Natural killer cell (primary cell): ENCODE data around the gene TBPL2. TPM values are rescaled to one million over a fixed set of nuclear protein-coding genes. Genes with fewer than 3 reads are reported as not detected.
A peak's percentile ranks its signal among the peaks of the same experiment; 100 is the strongest.
"Not testable (repeated sequence)": the region's sequence is repeated elsewhere in the genome, so short reads cannot be mapped to it uniquely, and the experiment has no call there.

Experiments used
- ATAC-seq, 3 donors: fragments of 150-1000 bp in 2 of 3; fragments of 200-7000 bp in 1 of 3; cut with Tn5 transposase; 1 replicate in 1 of 3; 2 replicates in 2 of 3; pipeline ENCODE4 v1.10.0; 2021; ENCODE audit warnings: mild to moderate bottlenecking in 2 of 3, moderate library complexity in 2 of 3
- DNase-seq, 2 donors: peaks; one replicate each; pipeline versions ENCODE4 v3.0.0 to v3.0.0-alpha.2; 2013 to 2021; ENCODE audit warnings: mixed read lengths in 1 of 2
- H3K27ac ChIP-seq: one replicate; pipeline ENCODE4 v1.5.1; 2013; ENCODE audit warnings: mild to moderate bottlenecking, low read length
- H3K27me3 ChIP-seq: one replicate; pipeline ENCODE4 v1.6.1; 2013; ENCODE audit warnings: low read length; ENCODE audit not compliant: control insufficient read depth, insufficient read depth
- H3K36me3 ChIP-seq: one replicate; pipeline ENCODE4 v1.6.1; 2013; ENCODE audit warnings: low read length; ENCODE audit not compliant: control insufficient read depth, insufficient read depth
- H3K4me1 ChIP-seq: one replicate; pipeline ENCODE4 v1.6.1; 2013; ENCODE audit warnings: low read length; ENCODE audit not compliant: control insufficient read depth, insufficient read depth
- H3K4me3 ChIP-seq: one replicate; pipeline ENCODE4 v1.5.1; 2013; ENCODE audit warnings: low read length
- H3K9me3 ChIP-seq: one replicate; pipeline ENCODE4 v1.6.1; 2013; ENCODE audit warnings: low read length; ENCODE audit not compliant: control insufficient read depth, insufficient read depth
- H3K27ac Mint-ChIP-seq, 2 donors: one replicate each; pipeline ENCODE4 v1.8.0; 2022; ENCODE audit warnings: mild to moderate bottlenecking in 2 of 2, mixed read lengths in 2 of 2, moderate library complexity in 1 of 2
- H3K27me3 Mint-ChIP-seq, 2 donors: one replicate each; pipeline ENCODE4 v1.8.0; 2022; ENCODE audit warnings: low read depth in 2 of 2, mixed read lengths in 2 of 2
- H3K36me3 Mint-ChIP-seq: one replicate; pipeline ENCODE4 v1.8.0; 2022; ENCODE audit warnings: mixed read lengths
- H3K4me1 Mint-ChIP-seq, 2 donors: one replicate each; pipeline ENCODE4 v1.8.0; 2022; ENCODE audit warnings: mixed read lengths in 2 of 2
- H3K4me3 Mint-ChIP-seq: one replicate; pipeline ENCODE4 v1.8.0; 2022; ENCODE audit warnings: mild to moderate bottlenecking, moderate library complexity, mixed read lengths
- H3K9me3 Mint-ChIP-seq, 2 donors: one replicate each; pipeline ENCODE4 v1.8.0; 2022; ENCODE audit warnings: mixed read lengths in 2 of 2
- WGBS: methylation state at CpG from one replicate; pipeline ENCODE4 v1.1.7; 2013; ENCODE audit warnings: missing lambda C conversion rate; ENCODE audit not compliant: insufficient coverage; 5-methylcytosine and 5-hydroxymethylcytosine counted together
- intact Hi-C: fragments of 100-400 bp; cut with micrococcal nuclease; formaldehyde crosslinking; loops from one replicate; pipeline ENCODE4 v1.14.2; 2022
- total RNA-seq, 4 donors: library from RNA; stranded (reverse); fragments of 120-200 nt in 1 of 4; gene quantifications; one replicate each; pipeline versions ENCODE4 v1.2.3 to v1.2.4, GENCODE V29; 2013 to 2022
- TF ChIP-seq, protein P1 (sequence below): fragments of 200-600 bp; IDR thresholded peaks from one replicate; pipeline ENCODE4 v1.8.0; 2022; ENCODE audit warnings: antibody characterized with exemption

Gene TBPL2
- total RNA-seq, 3 donors from 2014 or later (not counting 1 experiment from before 2014, with no cell fraction given): not detected

DNA sequence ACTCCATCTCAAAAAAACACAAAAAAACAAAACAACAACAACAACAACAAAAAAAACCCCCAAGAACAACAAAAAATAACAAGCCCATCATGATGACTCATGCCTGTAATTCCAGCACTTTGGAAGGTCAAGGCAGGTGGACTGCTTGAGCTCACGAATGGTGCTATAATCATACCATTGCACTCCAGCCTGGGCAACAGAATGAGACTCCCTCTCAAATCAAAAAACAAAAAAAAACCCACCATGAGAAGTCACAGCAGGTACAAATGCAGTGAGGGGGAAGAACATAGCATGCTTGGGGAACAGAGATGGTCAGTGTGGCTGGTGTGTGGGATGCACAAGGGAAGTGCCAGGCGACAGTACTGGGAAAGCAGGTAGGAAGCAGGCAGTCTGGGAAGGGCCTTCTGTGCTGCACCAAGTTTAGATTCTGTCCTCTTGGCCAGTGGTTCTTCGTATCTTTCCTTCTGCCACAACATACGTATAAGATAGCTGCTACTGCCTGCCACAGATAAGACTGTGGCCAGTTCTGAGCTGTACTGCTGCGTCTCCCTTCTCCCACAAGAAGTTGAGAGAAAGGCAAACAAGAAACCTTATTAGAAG, 56.8 kb downstream of the TBPL2 start:
- no peak overlapping the region for H3K4me3 Mint-ChIP-seq
- Histone ChIP-seq H3K36me3 (peaks cover 39% of the 10 kb centered on the region), H3K27ac (no peak overlapping the region), H3K27me3 (no peaks in the 10 kb centered on the region), H3K9me3 (no peaks in the 10 kb centered on the region), H3K4me3 (no peak overlapping the region), H3K4me1 (peaks cover 14% of the 10 kb centered on the region)
- H3K9me3 Mint-ChIP-seq: no peaks in the 10 kb centered on the region
- ATAC-seq (peak in 1 of 3 donors; percentile 51), DNase-seq (no peak)
- TF ChIP-seq, protein P1, sequence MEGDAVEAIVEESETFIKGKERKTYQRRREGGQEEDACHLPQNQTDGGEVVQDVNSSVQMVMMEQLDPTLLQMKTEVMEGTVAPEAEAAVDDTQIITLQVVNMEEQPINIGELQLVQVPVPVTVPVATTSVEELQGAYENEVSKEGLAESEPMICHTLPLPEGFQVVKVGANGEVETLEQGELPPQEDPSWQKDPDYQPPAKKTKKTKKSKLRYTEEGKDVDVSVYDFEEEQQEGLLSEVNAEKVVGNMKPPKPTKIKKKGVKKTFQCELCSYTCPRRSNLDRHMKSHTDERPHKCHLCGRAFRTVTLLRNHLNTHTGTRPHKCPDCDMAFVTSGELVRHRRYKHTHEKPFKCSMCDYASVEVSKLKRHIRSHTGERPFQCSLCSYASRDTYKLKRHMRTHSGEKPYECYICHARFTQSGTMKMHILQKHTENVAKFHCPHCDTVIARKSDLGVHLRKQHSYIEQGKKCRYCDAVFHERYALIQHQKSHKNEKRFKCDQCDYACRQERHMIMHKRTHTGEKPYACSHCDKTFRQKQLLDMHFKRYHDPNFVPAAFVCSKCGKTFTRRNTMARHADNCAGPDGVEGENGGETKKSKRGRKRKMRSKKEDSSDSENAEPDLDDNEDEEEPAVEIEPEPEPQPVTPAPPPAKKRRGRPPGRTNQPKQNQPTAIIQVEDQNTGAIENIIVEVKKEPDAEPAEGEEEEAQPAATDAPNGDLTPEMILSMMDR: no peak
- intact Hi-C loops: no loop called here
- peak overlapping the region in 1 of 2 donors; percentile 29 for H3K27ac Mint-ChIP-seq
- peaks cover 14 to 18% of the 10 kb centered on the region in 2 donors for H3K4me1 Mint-ChIP-seq
- peaks cover 22% of the 10 kb centered on the region for H3K36me3 Mint-ChIP-seq
- no peaks in the 10 kb centered on the region for H3K27me3 Mint-ChIP-seq
- 96% methylated on average over 5 of the region's 5 CpGs for WGBS

DNA sequence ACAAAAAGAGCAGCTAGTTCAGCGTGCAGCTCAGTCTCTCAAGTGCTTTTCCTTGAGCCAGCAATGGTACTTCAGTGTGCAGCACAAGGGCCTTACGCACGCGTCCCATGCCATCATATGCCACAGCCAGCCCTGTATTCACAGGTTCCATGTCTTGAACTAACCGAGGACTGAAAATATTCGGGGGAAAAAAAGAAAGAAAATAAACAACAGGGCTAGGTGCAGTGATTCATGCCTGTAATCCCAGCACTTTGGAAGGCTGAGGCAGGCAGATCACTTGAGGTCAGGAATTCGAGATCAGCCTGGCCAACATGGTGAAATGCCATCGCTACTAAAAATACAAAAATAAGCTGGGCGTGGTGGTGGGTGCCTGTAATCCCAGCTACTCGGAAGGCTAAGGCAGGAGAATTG, 57.4 kb downstream of the TBPL2 start:
- 94% methylated on average over 10 of the region's 10 CpGs for WGBS
- H3K4me3 ChIP-seq, DNase-seq, intact Hi-C loops, H3K9me3 ChIP-seq, ATAC-seq, H3K9me3 Mint-ChIP-seq, H3K27me3 Mint-ChIP-seq, H3K4me3 Mint-ChIP-seq, H3K27ac Mint-ChIP-seq, H3K27ac ChIP-seq, H3K27me3 ChIP-seq: not testable (repeated sequence)
- peaks cover 14 to 18% of the 10 kb centered on the region in 2 donors for H3K4me1 Mint-ChIP-seq
- Histone ChIP-seq H3K36me3 (peaks cover 40% of the 10 kb centered on the region), H3K4me1 (peaks cover 14% of the 10 kb centered on the region)
- H3K36me3 Mint-ChIP-seq: peaks cover 22% of the 10 kb centered on the region

- H3K4me1 ChIP-seq: peaks cover 14% of the 10 kb centered on the region
- Mint-ChIP-seq H3K27me3 (no peaks in the 10 kb centered on the region), H3K36me3 (peaks cover 23% of the 10 kb centered on the region), H3K4me1 (peaks cover 14 to 18% of the 10 kb centered on the region in 2 donors), H3K9me3 (no peaks in the 10 kb centered on the region), H3K4me3 (no peak overlapping the region), H3K27ac (no peak overlapping the region)
- DNase-seq (no peak), ATAC-seq (no peak)
- H3K9me3 ChIP-seq: no peaks in the 10 kb centered on the region
- peaks cover 42% of the 10 kb centered on the region for H3K36me3 ChIP-seq
- H3K4me3 ChIP-seq: no peak overlapping the region
- intact Hi-C loops: no loop called here
- no peaks in the 10 kb centered on the region for H3K27me3 ChIP-seq
- TF ChIP-seq, protein P1: no peak
- H3K27ac ChIP-seq: no peak overlapping the region
- WGBS: 93% methylated on average over 3 of the region's 4 CpGs
These were observed 57.9 kb downstream of the TBPL2 start for GRCh38 chr14:55382483-55382882.

DNA sequence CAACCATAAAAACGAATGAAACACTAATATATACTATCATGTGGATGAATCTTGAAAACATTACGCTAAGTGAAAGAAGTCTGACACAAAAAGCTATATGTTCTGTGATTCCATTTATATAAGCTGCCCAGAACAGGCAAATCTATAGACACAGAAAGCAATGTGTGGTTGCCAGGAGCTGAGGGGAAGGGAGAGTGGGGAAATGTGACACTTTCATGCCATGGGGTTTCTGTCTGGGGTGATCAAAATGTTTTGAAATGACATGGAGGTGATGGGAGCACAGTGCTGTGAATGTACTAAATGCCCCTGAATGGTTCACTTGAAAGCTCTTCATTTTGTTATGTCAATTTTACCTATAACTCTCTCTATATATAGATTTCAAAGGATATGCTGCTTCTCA, 58.9 kb downstream of the TBPL2 start:
- intact Hi-C loops: no loop called here
- Histone ChIP-seq H3K4me3 (no peak overlapping the region), H3K27ac (no peak overlapping the region), H3K9me3 (no peaks in the 10 kb centered on the region), H3K36me3 (peaks cover 49% of the 10 kb centered on the region), H3K4me1 (peaks cover 9% of the 10 kb centered on the region), H3K27me3 (no peaks in the 10 kb centered on the region)
- H3K27me3 Mint-ChIP-seq: no peaks in the 10 kb centered on the region
- peaks cover 8 to 9% of the 10 kb centered on the region in 2 donors for H3K4me1 Mint-ChIP-seq
- WGBS: 100% methylated on average over 1 of the region's 2 CpGs
- ATAC-seq: no peak
- no peaks in the 10 kb centered on the region for H3K9me3 Mint-ChIP-seq
- TF ChIP-seq, protein P1: no peak
- H3K27ac Mint-ChIP-seq: no peak overlapping the region
- DNase-seq: no peak
- no peak overlapping the region for H3K4me3 Mint-ChIP-seq
- H3K36me3 Mint-ChIP-seq: peaks cover 30% of the 10 kb centered on the region
